CD4-positive, alpha-beta T cell treated with Interleukin-21 for 1 hour (primary cell): ENCODE measurements around the gene TEPSIN.

Experiments used
- DNase-seq: peaks from one replicate; pipeline ENCODE4 v3.0.0-alpha.2; 2020

Gene TEPSIN

GRCh38 chr17:81195941-81196495, 42.8 kb downstream of the TEPSIN start:
- no peak for DNase-seq

DNA sequence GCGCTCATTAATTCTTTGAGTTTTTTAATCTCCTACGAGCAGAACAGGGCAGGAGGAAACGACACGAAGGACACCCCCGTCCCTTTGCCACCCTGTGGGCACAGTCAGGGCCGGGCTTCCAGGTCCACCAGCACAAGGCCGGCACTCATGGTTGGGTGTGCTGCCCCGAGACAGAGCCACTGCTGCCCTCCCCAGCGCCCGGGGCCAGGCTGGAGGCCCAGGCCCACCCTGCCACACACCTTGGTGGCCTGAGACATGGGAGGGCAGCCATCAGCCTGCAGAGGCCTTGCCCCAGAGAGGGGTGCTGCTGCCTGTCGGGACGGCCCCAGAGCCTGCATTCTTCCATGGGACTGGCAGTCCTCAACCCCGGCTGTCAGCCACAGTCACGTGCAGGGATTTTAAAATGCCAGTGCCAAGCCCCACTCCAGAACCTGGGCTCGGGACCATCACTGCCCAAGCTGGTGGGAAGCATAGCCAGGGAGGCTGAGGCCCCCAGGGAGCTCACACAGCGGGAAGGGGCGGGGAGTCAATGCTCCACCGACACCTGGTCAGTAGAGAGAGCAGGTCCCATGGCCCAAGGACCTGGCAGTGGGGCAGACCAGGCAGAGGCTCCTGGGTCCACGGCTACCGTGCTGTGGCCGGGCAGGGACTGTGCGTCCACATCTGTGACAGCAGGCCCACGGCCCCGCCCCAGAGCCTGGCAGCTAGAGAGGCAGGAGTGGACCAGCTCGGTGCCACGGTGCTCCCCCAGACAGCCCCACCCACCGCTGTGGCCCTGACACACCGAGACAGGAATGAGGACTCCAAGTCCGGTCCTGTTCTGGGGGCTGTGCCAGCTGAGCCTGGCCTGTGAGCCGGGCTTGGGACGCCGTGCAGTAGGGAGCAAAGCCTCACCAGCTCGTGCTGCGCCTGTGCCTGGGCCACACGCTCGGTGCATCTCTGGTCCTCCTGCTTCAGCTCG, 43.6 kb downstream of the TEPSIN start:
- no peak for DNase-seq

- no peak for DNase-seq
These were observed 44.6 kb downstream of the TEPSIN start for GRCh38 chr17:81194225-81194760.

DNA sequence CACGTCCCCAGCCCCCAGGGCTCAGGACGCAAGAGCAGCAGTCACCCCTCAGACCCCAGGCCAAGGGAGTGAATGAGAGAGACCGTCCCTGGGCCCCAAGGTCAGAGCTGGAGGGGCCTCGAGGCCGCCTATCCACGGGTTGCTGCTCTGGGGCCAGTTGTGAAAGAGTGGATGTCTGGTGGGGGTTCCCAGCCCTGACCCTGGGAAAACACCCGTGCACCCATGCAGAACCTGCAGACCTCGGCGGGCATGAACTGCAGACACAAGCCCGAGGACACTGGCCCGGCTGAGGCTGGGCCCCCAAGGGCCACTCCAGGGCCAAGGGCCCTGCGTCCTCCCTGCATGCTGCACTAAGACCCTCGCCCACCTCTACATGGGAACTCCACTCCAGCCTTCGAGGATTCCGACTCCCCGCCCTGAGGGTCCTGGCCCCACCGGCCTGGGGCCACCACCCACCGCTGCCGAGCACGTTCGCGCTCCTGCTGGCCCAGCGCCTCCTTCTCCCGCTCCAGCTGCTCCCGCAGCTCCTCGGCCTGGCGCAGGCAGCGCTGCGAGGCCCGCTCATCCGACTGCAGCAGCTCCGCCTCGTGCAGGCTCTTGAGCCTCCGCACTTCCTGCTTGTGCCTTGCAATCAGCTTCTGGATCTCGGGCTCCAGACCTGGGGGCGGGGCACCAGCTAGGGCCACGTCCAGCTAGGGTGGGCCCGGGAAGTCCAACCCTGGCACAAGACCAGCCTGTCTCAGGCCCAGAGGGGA, 45.2 kb downstream of the TEPSIN start:
- DNase-seq, result no peak

DNA sequence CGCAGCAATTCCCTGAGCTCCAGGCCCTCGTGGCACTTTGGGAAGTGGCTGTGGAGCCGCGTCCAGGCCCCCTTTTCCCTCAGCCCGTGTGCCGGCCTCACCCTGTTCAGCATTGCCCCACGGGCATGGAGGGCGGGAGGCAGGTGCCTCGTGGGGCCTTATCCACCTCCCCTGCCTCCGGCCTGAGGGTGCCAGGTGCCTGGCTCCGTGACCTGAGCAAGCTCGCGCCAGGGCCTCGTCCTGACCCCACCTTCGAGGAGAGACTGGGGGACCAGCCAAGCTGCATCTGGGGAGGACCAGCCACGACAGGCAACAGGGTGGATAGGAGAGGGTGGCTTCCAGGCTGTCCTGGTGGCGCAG, 45.8 kb downstream of the TEPSIN start:
- no peak for DNase-seq

DNA sequence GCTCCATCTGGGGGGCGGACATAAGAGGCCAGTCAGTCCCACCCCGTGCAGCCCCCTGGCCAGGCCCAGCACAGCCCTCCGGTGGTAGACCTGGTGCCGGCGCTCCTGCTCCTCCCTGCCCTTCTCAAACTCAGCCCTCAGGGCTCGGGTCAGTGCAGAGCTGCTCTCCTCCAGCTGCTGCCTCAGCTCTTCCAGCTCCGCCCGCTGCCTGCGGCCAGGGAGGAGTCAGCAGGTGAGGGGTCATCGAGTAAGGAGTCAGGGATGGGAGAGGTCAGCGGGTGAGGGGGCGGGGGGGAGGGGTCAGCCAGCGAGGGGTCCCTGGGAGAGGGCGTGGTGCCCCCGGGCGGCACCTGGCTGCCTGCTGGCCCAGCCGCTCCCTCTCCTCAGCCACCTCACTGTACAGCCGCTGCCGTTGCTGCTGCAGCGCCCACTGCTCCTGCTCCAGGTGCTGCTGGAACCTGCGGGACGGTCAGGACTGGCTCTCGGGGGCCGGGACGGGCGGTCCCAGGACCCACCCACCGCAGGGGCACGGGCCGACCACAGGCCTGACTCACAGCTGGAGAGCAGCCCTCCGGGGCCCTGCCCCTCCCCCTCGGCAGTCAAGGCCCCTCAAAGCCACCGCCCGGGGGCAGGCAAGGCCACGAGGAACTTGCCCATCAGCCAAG, 46.3 kb downstream of the TEPSIN start:
- DNase-seq, result no peak

GRCh38 chr17:81191646-81192045, 47.2 kb downstream of the TEPSIN start:
- DNase-seq, result no peak

DNA sequence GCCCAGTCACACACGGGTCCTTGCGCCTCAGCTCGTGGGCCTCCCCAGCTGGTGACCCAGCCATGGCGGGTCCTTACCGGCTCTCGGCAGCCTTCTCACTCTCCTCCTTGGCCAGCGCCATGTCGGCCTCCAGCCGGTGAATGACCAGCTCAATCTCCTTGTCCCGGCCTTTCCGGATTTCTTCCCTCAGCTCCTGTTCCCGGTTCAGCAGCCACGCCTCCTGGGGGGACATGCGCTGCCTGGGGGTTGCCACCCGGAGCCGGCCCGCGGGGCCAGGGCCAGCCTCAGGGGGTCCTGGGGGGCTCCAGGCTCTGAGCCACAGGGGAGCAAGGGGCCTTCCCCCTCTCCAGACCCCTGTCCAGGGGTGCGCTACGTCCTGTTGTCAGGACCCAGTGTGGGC, 47.7 kb downstream of the TEPSIN start:
- DNase-seq, result no peak

- no peak for DNase-seq
These were observed 48.3 kb downstream of the TEPSIN start for GRCh38 chr17:81190591-81190990.

DNA sequence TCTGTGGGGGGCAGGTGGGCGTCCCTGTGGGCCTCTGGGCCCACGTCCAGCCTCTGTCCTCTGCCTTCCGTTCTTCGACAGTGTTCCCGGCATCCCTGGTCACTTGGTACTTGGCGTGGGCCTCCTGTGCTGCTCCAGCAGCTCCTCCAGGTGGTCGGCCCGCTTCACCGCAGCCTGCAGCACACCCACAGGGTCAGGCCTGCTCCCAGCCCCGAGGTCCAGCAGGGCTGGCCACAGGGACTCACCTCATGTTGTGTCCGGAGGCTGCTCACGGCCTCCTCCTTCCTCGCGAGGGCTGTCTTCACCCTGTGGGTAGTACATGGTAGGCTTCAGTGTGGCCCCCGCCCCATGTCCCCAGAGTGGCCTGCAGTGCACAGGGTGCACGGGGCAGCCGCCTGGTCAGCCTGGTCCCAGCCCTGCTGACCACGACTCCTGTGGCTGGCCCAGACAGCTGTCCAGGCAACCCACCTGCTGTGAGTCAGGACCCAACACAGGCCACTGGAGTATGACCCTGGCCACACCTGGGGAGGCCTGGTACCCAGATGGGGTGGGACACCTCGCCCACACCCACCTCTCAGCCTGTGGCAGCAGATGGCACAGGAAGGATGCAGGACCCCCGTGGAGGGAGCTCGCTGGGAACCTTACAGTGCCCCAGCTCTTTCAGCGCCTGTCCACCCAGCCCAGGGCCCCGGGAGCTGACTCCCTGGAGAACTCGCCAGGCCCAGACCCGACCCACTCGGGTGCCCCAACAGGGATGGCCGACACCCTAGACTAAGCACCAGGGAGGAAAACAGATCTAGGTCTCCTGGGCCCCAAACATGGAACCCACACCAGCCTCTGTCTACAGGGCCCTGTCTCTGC, 49.0 kb downstream of the TEPSIN start:
- no peak for DNase-seq

DNA sequence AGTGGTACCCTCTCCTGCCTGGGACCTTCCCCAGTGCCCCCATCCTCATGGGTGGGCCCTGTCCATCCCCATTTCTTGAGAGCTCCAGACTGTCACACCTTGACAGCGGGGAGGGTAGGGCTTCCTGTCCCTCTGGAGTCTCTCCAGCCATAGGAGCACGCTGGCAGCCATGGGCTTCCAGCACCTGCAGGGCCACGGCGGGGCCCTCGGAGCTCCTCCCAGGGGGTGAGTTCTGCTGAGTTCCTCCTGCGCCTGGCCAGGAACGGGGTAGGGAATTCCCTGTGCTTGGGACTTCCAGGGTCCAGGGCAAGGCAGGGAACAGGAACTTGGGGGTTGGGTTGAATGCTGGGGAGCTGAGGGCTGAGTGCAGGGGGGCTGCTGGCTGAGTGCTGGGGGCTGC, 49.8 kb downstream of the TEPSIN start:
- no peak for DNase-seq

DNA sequence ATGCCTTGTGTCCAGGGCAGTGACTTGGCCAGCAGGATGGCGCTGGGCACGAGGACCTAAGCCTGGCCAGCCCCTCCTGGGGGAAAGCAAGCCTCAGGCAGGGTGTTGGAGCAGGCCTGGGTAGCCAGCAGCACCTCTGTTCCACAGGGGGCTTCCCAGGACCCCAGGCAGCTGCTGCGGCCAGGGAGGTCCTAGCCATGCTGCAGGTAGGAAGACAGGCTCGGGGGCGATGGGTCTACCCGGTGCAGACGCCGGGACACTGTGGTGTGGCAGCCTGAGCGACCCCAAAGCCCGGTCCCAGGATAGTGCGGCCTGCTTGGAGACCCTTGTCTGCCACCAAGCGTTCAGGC, 50.4 kb downstream of the TEPSIN start:
- DNase-seq, result no peak

DNA sequence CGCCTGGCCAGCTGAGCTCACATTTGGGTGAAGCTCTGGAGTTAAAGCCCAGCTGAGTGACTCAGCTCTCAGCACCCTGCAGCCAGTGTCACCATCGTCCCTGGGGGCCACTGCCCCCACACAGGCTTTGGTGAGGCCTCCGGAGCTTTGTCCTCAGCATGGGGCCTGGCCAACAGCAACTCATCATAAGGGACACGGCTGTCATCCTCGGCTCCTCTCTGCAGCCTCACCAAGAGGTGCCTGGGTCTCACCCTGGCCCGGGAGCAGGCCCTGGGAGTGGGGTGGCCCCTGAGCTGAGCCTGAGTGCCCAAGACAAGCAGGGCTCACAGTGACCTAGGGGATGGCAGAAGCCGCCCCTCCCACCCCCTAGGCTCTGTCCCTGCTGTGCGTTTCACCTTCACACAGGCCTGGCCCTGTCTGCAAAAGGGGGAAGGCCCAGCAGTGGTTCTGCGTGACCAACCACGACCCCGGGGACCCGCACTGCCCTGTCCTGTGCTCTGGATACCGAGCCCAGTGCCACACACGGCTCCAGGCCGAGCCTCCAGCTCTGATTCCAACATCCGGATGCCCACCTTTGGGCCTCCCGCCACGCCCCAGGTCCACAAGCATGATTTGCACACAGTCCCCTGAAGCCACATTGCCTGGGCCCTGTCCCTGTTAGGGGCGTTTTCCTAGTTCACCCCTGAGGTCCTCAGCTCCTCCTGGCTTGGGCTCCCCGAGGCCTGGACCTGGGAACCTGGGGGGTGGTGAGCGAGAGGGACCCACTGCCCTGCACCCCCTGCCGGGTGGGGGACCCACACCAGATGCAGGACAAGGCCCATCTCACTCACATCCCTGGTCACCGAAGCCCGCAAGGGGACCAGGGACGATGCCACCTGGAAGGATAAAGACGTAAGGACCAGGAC, 51.0 kb downstream of the TEPSIN start:
- no peak for DNase-seq

DNA sequence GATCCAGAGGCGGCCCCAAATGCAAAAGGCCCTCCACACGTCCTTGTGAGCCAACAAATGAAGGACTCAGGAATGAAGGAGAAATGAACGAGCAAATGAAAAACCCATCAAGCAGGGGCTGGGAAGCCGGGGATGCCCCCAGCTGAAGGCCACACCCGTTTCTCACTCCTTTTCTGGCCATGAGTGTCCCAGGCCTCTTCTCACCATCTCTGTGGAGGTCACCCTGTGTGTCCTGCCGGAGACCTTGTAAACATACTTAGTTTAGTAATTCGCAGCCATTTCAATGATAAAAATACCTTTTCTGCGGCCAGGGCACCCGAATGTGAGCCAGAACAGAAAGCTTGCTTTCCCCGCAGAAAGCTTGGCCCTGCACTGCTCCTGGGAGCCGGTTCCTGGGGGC, 51.7 kb downstream of the TEPSIN start:
- DNase-seq, result no peak

- DNase-seq, result no peak
These were observed 52.7 kb downstream of the TEPSIN start for GRCh38 chr17:81186203-81186602.

- DNase-seq, result no peak
These were observed 54.3 kb downstream of the TEPSIN start for GRCh38 chr17:81184555-81184954.

GRCh38 chr17:81183807-81184206, 55.0 kb downstream of the TEPSIN start:
- DNase-seq, result no peak

DNA sequence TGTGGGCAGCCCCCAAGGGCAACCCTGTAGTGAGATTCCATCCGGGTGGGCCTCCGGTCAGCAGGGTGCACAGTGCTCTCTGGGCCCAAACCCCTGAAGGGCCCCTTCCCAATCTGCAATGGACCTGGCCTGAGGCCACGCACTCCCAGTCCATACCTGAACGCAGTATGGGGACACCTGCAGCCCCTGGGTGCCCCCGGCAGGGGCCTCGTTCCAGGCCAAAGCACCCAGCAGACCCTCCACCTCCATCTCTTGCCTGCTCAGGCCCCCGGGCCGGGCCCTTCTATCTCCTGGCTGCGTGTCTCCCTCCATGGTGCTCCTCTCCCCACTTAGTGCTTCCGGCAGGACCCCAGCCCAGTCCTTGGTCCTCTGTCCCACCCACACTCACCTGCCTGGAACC, 55.5 kb downstream of the TEPSIN start:
- no peak for DNase-seq

DNA sequence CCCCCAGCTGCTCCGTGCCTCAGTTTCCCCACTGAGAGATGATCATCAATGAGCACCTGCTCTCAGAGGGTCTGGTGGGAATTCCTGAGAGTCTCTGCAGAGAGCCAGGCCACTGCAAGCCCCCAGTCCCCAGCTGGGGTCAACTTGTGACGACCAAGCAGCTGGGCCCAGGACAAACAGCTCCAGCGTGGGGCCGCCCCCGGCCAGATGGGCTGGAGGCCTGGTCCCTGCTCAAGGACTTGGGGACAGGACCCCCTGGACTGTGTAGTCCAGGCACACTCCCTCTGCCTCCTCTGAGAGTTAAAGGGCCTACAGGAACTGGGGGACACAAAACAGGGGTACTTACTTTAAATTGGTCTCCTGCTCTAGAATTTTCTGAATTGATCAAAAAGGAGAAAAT, 56.3 kb downstream of the TEPSIN start:
- no peak for DNase-seq

GRCh38 chr17:81181811-81182185, 57.1 kb downstream of the TEPSIN start:
- DNase-seq, result no peak
